GM23338 (cell line): ENCODE measurements around the gene WDR76. TPM values are rescaled to one million over a fixed set of nuclear protein-coding genes. Genes with fewer than 3 reads are reported as not detected.

Experiments
- ATAC-seq: fragments of 200-7000 bp; cut with Tn5 transposase; 3 replicates; pipeline ENCODE4 v1.9.1; 2020
- DNase-seq: peaks from one replicate; pipeline ENCODE4 v3.0.0-alpha.2; 2015; ENCODE audit warnings: low spot score
- H2AFZ ChIP-seq: fragments of 200-600 bp; sonication (generic); 2 replicates; pipeline ENCODE4 v1.8.0; 2016; ENCODE audit warnings: antibody characterized with exemption, mild to moderate bottlenecking, moderate library complexity
- H3F3A ChIP-seq: fragments of 200-600 bp; sonication (generic); replicated peaks from 2 replicates; pipeline ENCODE4 v1.8.0; 2017; ENCODE audit warnings: antibody characterized with exemption, mixed run types, low read depth
- H3K27ac ChIP-seq: fragments of 200-600 bp; sonication (generic); 2 replicates; pipeline ENCODE4 v1.6.1; 2016; ENCODE audit warnings: low read depth
- H3K27me3 ChIP-seq: fragments of 200-600 bp; sonication (generic); 2 replicates; pipeline ENCODE4 v1.8.0; 2016; ENCODE audit warnings: mild to moderate bottlenecking, mixed run types, moderate library complexity; ENCODE audit not compliant: insufficient read depth
- H3K36me3 ChIP-seq: fragments of 200-600 bp; sonication (generic); 2 replicates; pipeline ENCODE4 v1.8.0; 2016; ENCODE audit warnings: mild to moderate bottlenecking; ENCODE audit not compliant: insufficient read depth
- H3K4me1 ChIP-seq: fragments of 200-600 bp; sonication (generic); 2 replicates; pipeline ENCODE4 v1.8.0; 2016; ENCODE audit warnings: mild to moderate bottlenecking, moderate library complexity; ENCODE audit not compliant: insufficient read depth
- H3K4me2 ChIP-seq: fragments of 200-600 bp; sonication (generic); 2 replicates; pipeline ENCODE4 v1.7.1; 2017; ENCODE audit warnings: mixed run types
- H3K4me3 ChIP-seq: fragments of 200-600 bp; sonication (generic); 2 replicates; pipeline ENCODE4 v1.6.1; 2016; ENCODE audit warnings: mixed run types
- H3K79me2 ChIP-seq: fragments of 200-600 bp; sonication (generic); replicated peaks from 2 replicates; pipeline ENCODE4 v1.8.0; 2017; ENCODE audit warnings: mild to moderate bottlenecking; ENCODE audit not compliant: insufficient read depth
- H3K9me2 ChIP-seq: fragments of 200-600 bp; sonication (generic); 2 replicates; pipeline ENCODE4 v1.8.0; 2017; ENCODE audit not compliant: insufficient read depth
- H4K20me1 ChIP-seq: fragments of 200-600 bp; sonication (generic); replicated peaks from 2 replicates; pipeline ENCODE4 v1.8.0; 2017; ENCODE audit warnings: mild to moderate bottlenecking; ENCODE audit not compliant: insufficient read depth
- H3K27ac Mint-ChIP-seq: 2 replicates; pipeline ENCODE4 v1.8.0; 2020; ENCODE audit warnings: inconsistent platforms, mild to moderate bottlenecking, moderate library complexity, mixed read lengths
- H3K27me3 Mint-ChIP-seq: 3 replicates; pipeline ENCODE4 v1.8.0; 2022; ENCODE audit warnings: low read depth, mild to moderate bottlenecking, moderate library complexity, mixed read lengths, inconsistent platforms; ENCODE audit not compliant: insufficient read depth, poor library complexity
- H3K36me3 Mint-ChIP-seq: 3 replicates; pipeline ENCODE4 v1.8.0; 2021; ENCODE audit warnings: low read depth, mild to moderate bottlenecking, inconsistent platforms, moderate library complexity, mixed read lengths
- H3K4me1 Mint-ChIP-seq: 3 replicates; pipeline ENCODE4 v1.8.0; 2020; ENCODE audit warnings: mild to moderate bottlenecking, inconsistent platforms, mixed read lengths
- H3K4me3 Mint-ChIP-seq: 3 replicates; pipeline ENCODE4 v1.8.0; 2021; ENCODE audit warnings: moderate library complexity, mild to moderate bottlenecking, inconsistent platforms, mixed read lengths
- H3K9me3 Mint-ChIP-seq: 3 replicates; pipeline ENCODE4 v1.8.0; 2020; ENCODE audit warnings: moderate library complexity, mild to moderate bottlenecking, inconsistent platforms, mixed read lengths
- CREB1 ChIP-seq: fragments of 250-450 bp; sonication (Bioruptor Pico); IDR thresholded peaks from 2 replicates; pipeline ENCODE4 v1.5.0; 2020; ENCODE audit warnings: low read depth, mild to moderate bottlenecking, moderate library complexity
- CTCF ChIP-seq, 2 experiments: fragments of 200-600 bp in 1 of 2; sonication (generic) in 1 of 2; conservative IDR thresholded peaks; 2 replicates each; pipeline versions ENCODE4 v1.5.1 to v1.6.1; 2016 to 2017; ENCODE audit warnings: antibody characterized with exemption in 2 of 2, low read depth in 2 of 2, mild to moderate bottlenecking in 2 of 2, moderate library complexity in 1 of 2
- EZH2 ChIP-seq: fragments of 200-600 bp; sonication (generic); IDR thresholded peaks from one replicate; pipeline ENCODE4 v1.8.0; 2017; ENCODE audit warnings: antibody characterized with exemption, mild to moderate bottlenecking, low read depth; ENCODE audit not compliant: unreplicated experiment
- EZH2phosphoT487 ChIP-seq: fragments of 200-600 bp; sonication (generic); IDR thresholded peaks from one replicate; pipeline ENCODE4 v1.8.1; 2018; ENCODE audit warnings: antibody characterized with exemption; ENCODE audit not compliant: unreplicated experiment
- JUNB ChIP-seq: IDR thresholded peaks from one replicate; pipeline ENCODE4 v1.6.1; 2016; ENCODE audit warnings: antibody characterized with exemption; ENCODE audit not compliant: unreplicated experiment
- NANOG ChIP-seq: IDR thresholded peaks from 2 replicates; pipeline ENCODE4 v1.6.1; 2016; ENCODE audit warnings: antibody characterized with exemption, borderline replicate concordance
- POLR2AphosphoS5 ChIP-seq: IDR thresholded peaks from 2 replicates; pipeline ENCODE4 v1.6.1; 2016; ENCODE audit warnings: antibody characterized with exemption, low read depth
- REST ChIP-seq: IDR thresholded peaks from one replicate; pipeline ENCODE4 v1.6.1; 2018; ENCODE audit warnings: antibody characterized with exemption; ENCODE audit not compliant: unreplicated experiment
- STAT1 ChIP-seq: IDR thresholded peaks from one replicate; pipeline ENCODE4 v1.6.1; 2016; ENCODE audit warnings: antibody characterized with exemption; ENCODE audit not compliant: unreplicated experiment
- ZNF114 ChIP-seq: fragments of 250-450 bp; sonication (Bioruptor Pico); IDR thresholded peaks from 2 replicates; pipeline ENCODE4 v1.5.0; 2020; ENCODE audit warnings: mild to moderate bottlenecking, moderate library complexity
- ZNF331 ChIP-seq: fragments of 250-450 bp; sonication (Bioruptor Pico); IDR thresholded peaks from 2 replicates; pipeline ENCODE4 v1.5.0; 2020; ENCODE audit warnings: low read depth, mild to moderate bottlenecking, moderate library complexity
- polyA plus RNA-seq: library from polyadenylated mRNA; unstranded; fragments of >200 nt; fragmentation: Nextera tagmentation; extraction: Ambion mirVana; gene quantifications from 2 replicates; pipeline ENCODE4 v1.2.1, GENCODE V29; 2016
- total RNA-seq: library from RNA; depleted of rRNA; stranded (reverse); fragments of >200 nt; shearing (Covaris generic); gene quantifications from 2 replicates; pipeline ENCODE4 v1.2.3, GENCODE V29; 2014
- TF ChIP-seq, protein P1 (sequence below): IDR thresholded peaks from 2 replicates; pipeline ENCODE4 v1.6.1; 2016; ENCODE audit warnings: antibody characterized with exemption
- TF ChIP-seq, protein P2 (sequence below): fragments of 250-450 bp; sonication (Bioruptor Pico); IDR thresholded peaks from 2 replicates; pipeline ENCODE4 v1.5.0; 2020; ENCODE audit warnings: mild to moderate bottlenecking, moderate library complexity

The WDR76 gene
- total and polyA plus RNA-seq, 2 experiments from 2014 or later: 9.7 to 17.8 TPM

- Histone ChIP-seq H3K4me2 (no peak overlapping the region), H3K27ac (no peak overlapping the region), H3K4me3 (no peak overlapping the region), H3K79me2 (peaks cover 19% of the 10 kb centered on the region), H2AFZ (no peak overlapping the region), H4K20me1 (peaks cover 9% of the 10 kb centered on the region; the same call in 1 of the 2 replicates), H3K27me3 (no peaks in the 10 kb centered on the region), H3K36me3 (peaks cover 7% of the 10 kb centered on the region), H3F3A (peaks cover 3% of the 10 kb centered on the region; the same call in 1 of the 2 replicates), H3K4me1 (peaks cover 7% of the 10 kb centered on the region), H3K9me2 (no peaks in the 10 kb centered on the region)
- Mint-ChIP-seq H3K36me3 (peaks cover 24% of the 10 kb centered on the region), H3K9me3 (no peaks in the 10 kb centered on the region), H3K4me3 (no peak overlapping the region), H3K27ac (no peak overlapping the region), H3K4me1 (peaks cover 15% of the 10 kb centered on the region), H3K27me3 (peaks cover 20% of the 10 kb centered on the region)
- TF ChIP-seq CTCF (conservative IDR thresholded peaks at IDR 0.05; ENCODE audit: low read depth in 2 of 2) (no peak), ZNF331 (CRISPR knock-in tag) (no peak), ZNF114 (no peak), STAT1 (no peak), REST (no peak), CREB1 (no peak), NANOG (no peak), EZH2 (no peak), POLR2AphosphoS5 (no peak), JUNB (no peak), EZH2phosphoT487 (no peak)
- TF ChIP-seq, protein P1, sequence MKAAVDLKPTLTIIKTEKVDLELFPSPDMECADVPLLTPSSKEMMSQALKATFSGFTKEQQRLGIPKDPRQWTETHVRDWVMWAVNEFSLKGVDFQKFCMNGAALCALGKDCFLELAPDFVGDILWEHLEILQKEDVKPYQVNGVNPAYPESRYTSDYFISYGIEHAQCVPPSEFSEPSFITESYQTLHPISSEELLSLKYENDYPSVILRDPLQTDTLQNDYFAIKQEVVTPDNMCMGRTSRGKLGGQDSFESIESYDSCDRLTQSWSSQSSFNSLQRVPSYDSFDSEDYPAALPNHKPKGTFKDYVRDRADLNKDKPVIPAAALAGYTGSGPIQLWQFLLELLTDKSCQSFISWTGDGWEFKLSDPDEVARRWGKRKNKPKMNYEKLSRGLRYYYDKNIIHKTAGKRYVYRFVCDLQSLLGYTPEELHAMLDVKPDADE: no peak
- TF ChIP-seq, protein P2, sequence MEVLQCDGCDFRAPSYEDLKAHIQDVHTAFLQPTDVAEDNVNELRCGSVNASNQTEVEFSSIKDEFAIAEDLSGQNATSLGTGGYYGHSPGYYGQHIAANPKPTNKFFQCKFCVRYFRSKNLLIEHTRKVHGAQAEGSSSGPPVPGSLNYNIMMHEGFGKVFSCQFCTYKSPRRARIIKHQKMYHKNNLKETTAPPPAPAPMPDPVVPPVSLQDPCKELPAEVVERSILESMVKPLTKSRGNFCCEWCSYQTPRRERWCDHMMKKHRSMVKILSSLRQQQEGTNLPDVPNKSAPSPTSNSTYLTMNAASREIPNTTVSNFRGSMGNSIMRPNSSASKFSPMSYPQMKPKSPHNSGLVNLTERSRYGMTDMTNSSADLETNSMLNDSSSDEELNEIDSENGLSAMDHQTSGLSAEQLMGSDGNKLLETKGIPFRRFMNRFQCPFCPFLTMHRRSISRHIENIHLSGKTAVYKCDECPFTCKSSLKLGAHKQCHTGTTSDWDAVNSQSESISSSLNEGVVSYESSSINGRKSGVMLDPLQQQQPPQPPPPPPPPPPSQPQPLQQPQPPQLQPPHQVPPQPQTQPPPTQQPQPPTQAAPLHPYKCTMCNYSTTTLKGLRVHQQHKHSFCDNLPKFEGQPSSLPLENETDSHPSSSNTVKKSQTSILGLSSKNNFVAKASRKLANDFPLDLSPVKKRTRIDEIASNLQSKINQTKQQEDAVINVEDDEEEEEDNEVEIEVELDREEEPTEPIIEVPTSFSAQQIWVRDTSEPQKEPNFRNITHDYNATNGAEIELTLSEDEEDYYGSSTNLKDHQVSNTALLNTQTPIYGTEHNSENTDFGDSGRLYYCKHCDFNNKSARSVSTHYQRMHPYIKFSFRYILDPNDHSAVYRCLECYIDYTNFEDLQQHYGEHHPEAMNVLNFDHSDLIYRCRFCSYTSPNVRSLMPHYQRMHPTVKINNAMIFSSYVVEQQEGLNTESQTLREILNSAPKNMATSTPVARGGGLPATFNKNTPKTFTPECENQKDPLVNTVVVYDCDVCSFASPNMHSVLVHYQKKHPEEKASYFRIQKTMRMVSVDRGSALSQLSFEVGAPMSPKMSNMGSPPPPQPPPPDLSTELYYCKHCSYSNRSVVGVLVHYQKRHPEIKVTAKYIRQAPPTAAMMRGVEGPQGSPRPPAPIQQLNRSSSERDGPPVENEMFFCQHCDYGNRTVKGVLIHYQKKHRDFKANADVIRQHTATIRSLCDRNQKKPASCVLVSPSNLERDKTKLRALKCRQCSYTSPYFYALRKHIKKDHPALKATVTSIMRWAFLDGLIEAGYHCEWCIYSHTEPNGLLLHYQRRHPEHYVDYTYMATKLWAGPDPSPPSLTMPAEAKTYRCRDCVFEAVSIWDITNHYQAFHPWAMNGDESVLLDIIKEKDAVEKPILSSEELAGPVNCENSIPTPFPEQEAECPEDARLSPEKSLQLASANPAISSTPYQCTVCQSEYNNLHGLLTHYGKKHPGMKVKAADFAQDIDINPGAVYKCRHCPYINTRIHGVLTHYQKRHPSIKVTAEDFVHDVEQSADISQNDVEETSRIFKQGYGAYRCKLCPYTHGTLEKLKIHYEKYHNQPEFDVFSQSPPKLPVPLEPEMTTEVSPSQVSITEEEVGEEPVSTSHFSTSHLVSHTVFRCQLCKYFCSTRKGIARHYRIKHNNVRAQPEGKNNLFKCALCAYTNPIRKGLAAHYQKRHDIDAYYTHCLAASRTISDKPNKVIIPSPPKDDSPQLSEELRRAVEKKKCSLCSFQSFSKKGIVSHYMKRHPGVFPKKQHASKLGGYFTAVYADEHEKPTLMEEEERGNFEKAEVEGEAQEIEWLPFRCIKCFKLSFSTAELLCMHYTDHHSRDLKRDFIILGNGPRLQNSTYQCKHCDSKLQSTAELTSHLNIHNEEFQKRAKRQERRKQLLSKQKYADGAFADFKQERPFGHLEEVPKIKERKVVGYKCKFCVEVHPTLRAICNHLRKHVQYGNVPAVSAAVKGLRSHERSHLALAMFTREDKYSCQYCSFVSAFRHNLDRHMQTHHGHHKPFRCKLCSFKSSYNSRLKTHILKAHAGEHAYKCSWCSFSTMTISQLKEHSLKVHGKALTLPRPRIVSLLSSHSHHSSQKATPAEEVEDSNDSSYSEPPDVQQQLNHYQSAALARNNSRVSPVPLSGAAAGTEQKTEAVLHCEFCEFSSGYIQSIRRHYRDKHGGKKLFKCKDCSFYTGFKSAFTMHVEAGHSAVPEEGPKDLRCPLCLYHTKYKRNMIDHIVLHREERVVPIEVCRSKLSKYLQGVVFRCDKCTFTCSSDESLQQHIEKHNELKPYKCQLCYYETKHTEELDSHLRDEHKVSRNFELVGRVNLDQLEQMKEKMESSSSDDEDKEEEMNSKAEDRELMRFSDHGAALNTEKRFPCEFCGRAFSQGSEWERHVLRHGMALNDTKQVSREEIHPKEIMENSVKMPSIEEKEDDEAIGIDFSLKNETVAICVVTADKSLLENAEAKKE (CRISPR knock-in tag): no peak
- no peak for ATAC-seq
- DNase-seq: no peak
These were observed 37.4 kb upstream of the WDR76 start for GRCh38 chr15:43789409-43789808.
